HG03175 (cell line): Measurements from ENCODE around the gene ZNF709.
"Not testable (repeated sequence)": the region's sequence is repeated elsewhere in the genome, so short reads cannot be mapped to it uniquely, and the experiment has no call there.

ENCODE experiments used
- ATAC-seq: cut with Tn5 transposase; IDR thresholded peaks from one replicate; pipeline ENCODE4 v1.9.1; 2021; ENCODE audit warnings: mild to moderate bottlenecking, moderate library complexity; ENCODE audit not compliant: unreplicated experiment

The ZNF709 gene

GRCh38 chr19:12464139-12464538 lies 20.5 kb downstream of the ZNF709 start:
- ATAC-seq = not testable (repeated sequence)

- no peak for ATAC-seq
Observed at GRCh38 chr19:12453495-12453894, 31.1 kb downstream of the ZNF709 start.

- ATAC-seq = no peak
Observed at GRCh38 chr19:12450844-12451243, 33.8 kb downstream of the ZNF709 start.

DNA sequence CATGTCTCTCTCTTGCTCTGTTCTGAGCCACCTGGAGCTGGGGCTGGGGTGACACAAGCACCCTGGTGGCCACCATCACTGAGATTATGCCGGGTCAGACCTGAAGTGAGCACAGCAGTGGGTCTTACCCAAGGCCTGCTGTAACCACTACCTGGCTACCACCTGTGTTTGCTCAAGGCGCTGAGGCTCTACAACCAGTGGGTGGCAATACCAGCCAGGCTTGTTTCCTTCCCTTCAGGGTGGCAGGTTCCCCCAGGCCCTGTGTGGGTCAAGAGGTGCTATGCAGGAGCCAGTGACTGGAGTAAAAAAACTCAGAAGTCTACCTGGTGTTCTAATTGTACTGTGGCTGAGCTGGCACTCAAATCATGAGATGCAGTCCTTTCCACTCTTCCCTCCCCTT lies 35.8 kb downstream of the ZNF709 start:
- ATAC-seq = no peak

GRCh38 chr19:12440541-12441316 lies 43.9 kb downstream of the ZNF709 start, which contains the start of gene ZNF443:
Gene ZNF443, minus strand, starts transcription at chr19:12441021. Its CDS starts 107 bp downstream, at chr19:12440914.
- ATAC-seq = peak; percentile 92

GRCh38 chr19:12439686-12440540 lies 44.7 kb downstream of the ZNF709 start:
- peak; percentile 48 for ATAC-seq

GRCh38 chr19:12430726-12431299 lies 53.8 kb downstream of the ZNF709 start:
- not testable (repeated sequence) for ATAC-seq

GRCh38 chr19:12425888-12426274 lies 58.7 kb downstream of the ZNF709 start:
- ATAC-seq = no peak

GRCh38 chr19:12425236-12425887 lies 59.3 kb downstream of the ZNF709 start:
- ATAC-seq = no peak

GRCh38 chr19:12417273-12417672 lies 67.3 kb downstream of the ZNF709 start:
- not testable (repeated sequence) for ATAC-seq

- ATAC-seq = no peak
Observed at GRCh38 chr19:12411893-12412292, 72.7 kb downstream of the ZNF709 start.
